Lower lobe of right lung (tissue), 2 donors: ENCODE measurements around the gene PACRG. TPM values are rescaled to one million over a fixed set of nuclear protein-coding genes. Genes with fewer than 3 reads are reported as not detected.

ENCODE experiments used
- ATAC-seq, 2 donors: fragments of 200-7000 bp; cut with Tn5 transposase; one replicate each; pipeline ENCODE4 v1.9.1; 2020 to 2022; ENCODE audit warnings: mild to moderate bottlenecking in 2 of 2, moderate library complexity in 2 of 2
- DNase-seq: peaks from one replicate; pipeline ENCODE4 v3.0.0-alpha.2; 2020
- H3K27ac ChIP-seq: fragments of 200-600 bp; one replicate; pipeline ENCODE4 v1.8.0; 2022
- H3K27me3 ChIP-seq: fragments of 200-600 bp; one replicate; pipeline ENCODE4 v1.8.0; 2022; ENCODE audit warnings: low read depth
- H3K36me3 ChIP-seq: fragments of 200-600 bp; one replicate; pipeline ENCODE4 v1.8.0; 2022; ENCODE audit warnings: mild to moderate bottlenecking
- H3K4me1 ChIP-seq: fragments of 200-600 bp; one replicate; pipeline ENCODE4 v1.8.0; 2022
- H3K4me3 ChIP-seq: fragments of 200-600 bp; one replicate; pipeline ENCODE4 v1.8.0; 2022; ENCODE audit warnings: mild to moderate bottlenecking
- H3K9me3 ChIP-seq: fragments of 200-600 bp; one replicate; pipeline ENCODE4 v1.8.0; 2022
- intact Hi-C: fragments of 100-400 bp; cut with DNase I; formaldehyde crosslinking; loops from one replicate; pipeline ENCODE4 v1.11.0; 2022
- total RNA-seq: library from RNA; stranded (reverse); fragmentation: NEBNext Ultra II Directional; extraction: Animal tissue kit (Norgen Biotek cat#: 25700); gene quantifications from one replicate; pipeline ENCODE4 v1.2.1, GENCODE V29; 2021
- TF ChIP-seq, protein P1 (sequence below): fragments of 200-600 bp; IDR thresholded peaks from one replicate; pipeline ENCODE4 v1.8.0; 2022; ENCODE audit warnings: antibody characterized with exemption, mild to moderate bottlenecking
- donor health status: DM: no; HTN: yes; CAD: no; lungs with severe emphysema.

Gene PACRG
- total RNA-seq, 1 donor from 2014 or later, result 5.5 TPM

DNA sequence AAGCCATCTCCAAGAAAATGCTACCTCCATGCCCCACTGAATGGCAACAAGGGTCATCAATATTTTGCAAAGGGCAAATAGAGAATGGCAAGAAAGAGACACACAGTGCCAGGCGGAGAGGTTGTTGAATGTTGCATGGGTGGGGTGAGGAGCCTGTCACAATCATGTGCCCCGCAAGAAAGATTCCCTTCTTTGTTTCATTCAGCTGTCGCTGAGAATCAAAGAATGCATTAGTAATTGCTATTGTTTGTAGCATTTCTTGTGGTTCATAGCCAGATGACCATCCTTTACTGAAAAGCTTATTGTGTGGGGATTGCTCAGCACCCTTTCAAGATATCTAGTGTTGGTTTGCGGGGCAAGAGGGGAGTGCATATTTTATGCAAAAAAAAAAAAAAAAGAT lies 520.3 kb downstream of the PACRG start:
- no peak for ATAC-seq
- intact Hi-C loops, result no loop called here
- no peak overlapping the region for H3K27ac ChIP-seq
- no peaks in the 10 kb centered on the region for H3K4me1 ChIP-seq
- TF ChIP-seq, protein P1, sequence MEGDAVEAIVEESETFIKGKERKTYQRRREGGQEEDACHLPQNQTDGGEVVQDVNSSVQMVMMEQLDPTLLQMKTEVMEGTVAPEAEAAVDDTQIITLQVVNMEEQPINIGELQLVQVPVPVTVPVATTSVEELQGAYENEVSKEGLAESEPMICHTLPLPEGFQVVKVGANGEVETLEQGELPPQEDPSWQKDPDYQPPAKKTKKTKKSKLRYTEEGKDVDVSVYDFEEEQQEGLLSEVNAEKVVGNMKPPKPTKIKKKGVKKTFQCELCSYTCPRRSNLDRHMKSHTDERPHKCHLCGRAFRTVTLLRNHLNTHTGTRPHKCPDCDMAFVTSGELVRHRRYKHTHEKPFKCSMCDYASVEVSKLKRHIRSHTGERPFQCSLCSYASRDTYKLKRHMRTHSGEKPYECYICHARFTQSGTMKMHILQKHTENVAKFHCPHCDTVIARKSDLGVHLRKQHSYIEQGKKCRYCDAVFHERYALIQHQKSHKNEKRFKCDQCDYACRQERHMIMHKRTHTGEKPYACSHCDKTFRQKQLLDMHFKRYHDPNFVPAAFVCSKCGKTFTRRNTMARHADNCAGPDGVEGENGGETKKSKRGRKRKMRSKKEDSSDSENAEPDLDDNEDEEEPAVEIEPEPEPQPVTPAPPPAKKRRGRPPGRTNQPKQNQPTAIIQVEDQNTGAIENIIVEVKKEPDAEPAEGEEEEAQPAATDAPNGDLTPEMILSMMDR, result no peak
- no peak overlapping the region for H3K4me3 ChIP-seq
- H3K9me3 ChIP-seq, result no peaks in the 10 kb centered on the region
- H3K27me3 ChIP-seq, result no peaks in the 10 kb centered on the region
- no peak for DNase-seq
- H3K36me3 ChIP-seq, result no peaks in the 10 kb centered on the region

DNA sequence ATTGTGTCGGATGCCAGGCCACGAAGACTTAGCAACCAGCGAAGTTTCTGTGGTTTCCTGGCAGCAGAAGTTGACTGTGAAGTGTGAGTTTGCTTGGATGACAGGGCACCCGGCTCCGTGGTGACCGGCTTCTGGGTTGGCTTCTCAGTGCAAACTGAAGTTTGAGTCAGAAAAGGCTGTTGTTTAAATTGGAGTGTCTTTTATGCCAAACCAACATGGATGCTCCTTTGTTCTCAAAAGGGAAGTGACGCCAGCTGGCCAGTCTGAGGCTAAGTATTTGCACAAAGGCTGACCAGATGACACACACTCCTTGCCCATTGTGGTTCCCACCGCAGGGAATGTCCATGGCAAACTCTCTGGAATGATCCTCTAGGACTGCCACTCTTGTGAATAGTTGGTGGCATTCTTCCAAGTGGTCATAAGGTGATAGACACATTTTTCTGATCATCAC lies 521.9 kb downstream of the PACRG start:
- intact Hi-C loops, result no loop called here
- peak overlapping the region; percentile 28 for H3K27ac ChIP-seq
- ATAC-seq, result peak; percentile 27 to 33
- no peaks in the 10 kb centered on the region for H3K4me1 ChIP-seq
- TF ChIP-seq, protein P1, result no peak
- no peak overlapping the region for H3K4me3 ChIP-seq
- peak; percentile 55 for DNase-seq
- H3K9me3 ChIP-seq, result no peaks in the 10 kb centered on the region
- H3K27me3 ChIP-seq, result no peaks in the 10 kb centered on the region
- H3K36me3 ChIP-seq, result no peaks in the 10 kb centered on the region

DNA sequence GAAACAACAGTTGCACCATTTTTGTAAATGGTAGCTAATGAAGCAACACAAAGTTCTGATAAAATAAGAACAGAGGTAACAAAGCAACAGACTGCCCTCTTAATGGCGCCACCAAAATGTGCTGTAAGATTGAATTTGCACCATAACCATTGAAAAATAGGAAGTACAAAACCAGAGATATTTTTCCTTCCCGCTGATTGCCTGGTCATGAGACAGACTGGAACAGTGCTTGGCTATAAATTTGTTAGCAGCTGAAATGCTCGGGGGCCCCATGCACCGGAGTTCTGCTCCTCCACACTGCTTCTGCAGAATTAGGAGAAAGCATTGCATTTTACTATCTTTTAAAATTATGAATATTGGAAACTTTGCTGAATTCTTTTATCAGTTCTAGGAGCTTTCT lies 522.3 kb downstream of the PACRG start:
- no peaks in the 10 kb centered on the region for H3K4me1 ChIP-seq
- no peak overlapping the region for H3K4me3 ChIP-seq
- intact Hi-C loops, result no loop called here
- no peak overlapping the region for H3K27ac ChIP-seq
- no peak for DNase-seq
- TF ChIP-seq, protein P1, result no peak
- H3K27me3 ChIP-seq, result no peaks in the 10 kb centered on the region
- H3K36me3 ChIP-seq, result no peaks in the 10 kb centered on the region
- peak; percentile 37 to 43 for ATAC-seq
- H3K9me3 ChIP-seq, result no peaks in the 10 kb centered on the region

DNA sequence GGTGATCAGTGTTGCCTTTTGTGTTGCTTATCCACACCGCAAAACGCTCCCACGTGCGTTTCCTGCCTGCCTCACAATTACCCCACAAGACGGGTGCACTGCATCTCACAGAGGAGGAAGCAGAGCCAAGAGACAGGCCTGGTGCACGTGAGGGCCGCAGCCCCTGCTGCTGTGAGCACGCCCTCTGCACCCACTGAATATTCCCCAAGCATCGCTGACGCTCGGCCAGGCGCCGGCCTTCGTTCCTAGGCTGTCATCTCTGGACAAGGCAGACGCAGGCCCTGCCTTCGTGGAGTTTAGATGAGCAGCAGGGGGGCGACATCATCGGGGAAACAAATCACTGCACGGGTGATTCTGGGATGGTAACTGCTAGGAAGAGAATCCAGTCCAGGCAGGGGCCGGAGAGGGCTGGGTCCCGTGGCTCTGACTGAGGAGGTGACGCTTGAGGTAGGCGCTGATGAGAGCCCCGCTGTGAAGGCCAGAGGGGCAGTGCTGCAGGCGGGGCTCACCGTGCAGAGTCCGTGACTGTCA lies 524.4 kb downstream of the PACRG start:
- peak in 1 of 2 donors; percentile 19 for ATAC-seq
- TF ChIP-seq, protein P1, result no peak
- Histone ChIP-seq H3K4me1 (no peaks in the 10 kb centered on the region), H3K27ac (no peak overlapping the region), H3K4me3 (no peak overlapping the region), H3K9me3 (no peaks in the 10 kb centered on the region), H3K36me3 (no peaks in the 10 kb centered on the region), H3K27me3 (no peaks in the 10 kb centered on the region)
- no peak for DNase-seq
- intact Hi-C loops, result no loop called here

DNA sequence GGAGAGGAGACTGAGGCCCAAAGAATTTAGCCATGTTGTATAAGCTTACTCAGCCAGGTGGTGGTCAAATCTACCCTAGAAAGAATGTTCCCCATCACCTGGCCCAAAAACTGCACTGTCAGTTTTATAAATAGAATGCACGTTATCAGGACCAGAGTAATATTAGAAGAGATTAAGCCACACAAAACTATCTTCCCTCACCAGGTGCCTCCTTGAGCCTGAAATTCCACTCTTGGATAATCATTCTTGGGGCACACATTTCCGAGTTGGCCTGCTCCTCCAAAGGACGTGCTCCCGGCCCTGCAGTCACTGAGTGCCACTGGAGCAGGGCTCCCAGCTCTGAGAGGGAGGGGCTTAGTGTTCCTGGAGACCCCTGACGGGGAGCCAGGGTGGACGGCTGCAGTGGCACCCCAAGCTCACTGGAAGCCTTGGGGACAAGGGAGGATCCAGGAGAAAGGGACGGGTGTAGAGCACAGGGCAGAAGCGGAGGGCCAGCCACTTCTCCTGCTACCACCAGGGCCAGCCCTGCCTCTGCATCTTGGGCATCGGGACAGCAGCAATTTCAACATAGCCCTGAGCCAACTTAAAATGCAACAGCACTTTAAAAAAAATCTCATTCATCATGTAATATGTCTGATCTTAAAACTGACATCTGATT lies 525.9 kb downstream of the PACRG start:
- intact Hi-C loops, result no loop called here
- H3K4me1 ChIP-seq, result no peaks in the 10 kb centered on the region
- no peak overlapping the region for H3K4me3 ChIP-seq
- no peak overlapping the region for H3K27ac ChIP-seq
- H3K27me3 ChIP-seq, result no peaks in the 10 kb centered on the region
- DNase-seq, result no peak
- no peaks in the 10 kb centered on the region for H3K9me3 ChIP-seq
- ATAC-seq, result no peak
- TF ChIP-seq, protein P1, result no peak
- H3K36me3 ChIP-seq, result no peaks in the 10 kb centered on the region
